ENCODE data around the gene HCN3.
"Not testable (repeated sequence)": the region's sequence is repeated elsewhere in the genome, so short reads cannot be mapped to it uniquely, and the experiment has no call there.

HCN3 gene

DNA sequence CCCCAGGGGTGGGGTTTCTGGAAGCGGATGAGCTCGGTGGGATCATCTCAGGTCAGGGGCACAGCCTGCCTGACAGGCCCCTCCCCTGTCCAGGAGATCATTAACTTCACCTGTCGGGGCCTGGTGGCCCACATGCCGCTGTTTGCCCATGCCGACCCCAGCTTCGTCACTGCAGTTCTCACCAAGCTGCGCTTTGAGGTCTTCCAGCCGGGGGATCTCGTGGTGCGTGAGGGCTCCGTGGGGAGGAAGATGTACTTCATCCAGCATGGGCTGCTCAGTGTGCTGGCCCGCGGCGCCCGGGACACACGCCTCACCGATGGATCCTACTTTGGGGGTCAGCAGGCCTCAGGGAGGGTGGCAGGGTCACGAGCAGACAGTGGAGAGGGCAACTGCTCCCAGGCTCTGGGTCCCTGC is 8.4 kb downstream of the HCN3 start:
- DNase-seq = no peak

DNA sequence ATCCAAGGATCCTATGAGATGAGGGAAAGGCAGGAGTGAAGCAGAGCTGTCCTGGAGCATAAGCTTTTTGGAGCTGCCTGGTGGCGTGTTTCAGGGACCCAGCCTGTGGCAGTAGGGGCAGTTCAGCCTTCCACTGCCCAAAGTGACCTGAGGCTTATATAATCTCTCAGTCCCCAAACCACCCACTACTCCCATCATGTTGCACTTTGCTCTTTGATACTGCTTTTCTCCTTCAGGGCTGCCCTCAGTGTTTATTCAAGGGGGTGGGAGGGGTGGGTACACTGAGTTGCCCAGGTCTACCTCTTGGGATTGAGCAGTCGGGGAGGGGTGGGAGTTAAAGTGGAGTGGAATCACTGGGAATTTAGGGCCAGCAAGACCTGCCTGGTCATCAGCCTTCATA is 9.3 kb downstream of the HCN3 start:
- DNase-seq = no peak

DNA sequence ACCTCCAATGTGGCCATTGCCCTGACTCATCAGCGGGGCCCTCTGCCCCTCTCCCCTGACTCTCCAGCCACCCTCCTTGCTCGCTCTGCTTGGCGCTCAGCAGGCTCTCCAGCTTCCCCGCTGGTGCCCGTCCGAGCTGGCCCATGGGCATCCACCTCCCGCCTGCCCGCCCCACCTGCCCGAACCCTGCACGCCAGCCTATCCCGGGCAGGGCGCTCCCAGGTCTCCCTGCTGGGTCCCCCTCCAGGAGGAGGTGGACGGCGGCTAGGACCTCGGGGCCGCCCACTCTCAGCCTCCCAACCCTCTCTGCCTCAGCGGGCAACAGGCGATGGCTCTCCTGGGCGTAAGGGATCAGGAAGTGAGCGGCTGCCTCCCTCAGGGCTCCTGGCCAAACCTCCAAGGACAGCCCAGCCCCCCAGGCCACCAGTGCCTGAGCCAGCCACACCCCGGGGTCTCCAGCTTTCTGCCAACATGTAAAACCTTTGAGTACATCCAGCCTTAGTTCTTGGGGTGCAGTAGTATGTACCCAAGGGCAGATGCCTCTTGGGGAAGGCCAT is 10.8 kb downstream of the HCN3 start:
- no peak for DNase-seq

DNA sequence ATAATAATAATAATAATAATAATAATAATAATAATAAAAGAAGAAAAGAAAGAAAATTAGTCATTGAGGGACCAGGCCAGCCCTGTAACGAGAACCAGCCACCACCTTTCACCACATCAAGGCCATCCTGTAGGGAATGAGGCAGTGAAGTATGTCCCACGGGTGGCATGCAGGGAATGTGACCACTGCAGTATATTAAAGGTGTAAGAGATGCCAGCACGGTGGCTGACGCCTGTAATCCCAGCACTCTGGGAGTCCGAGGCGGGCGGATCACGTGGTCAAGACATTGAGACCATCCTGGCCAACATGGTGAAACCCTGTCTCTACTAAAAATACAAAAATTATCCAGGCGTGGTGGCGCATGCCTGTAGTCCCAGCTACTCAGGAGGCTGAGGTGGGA is 13.7 kb downstream of the HCN3 start:
- not testable (repeated sequence) for DNase-seq

DNA sequence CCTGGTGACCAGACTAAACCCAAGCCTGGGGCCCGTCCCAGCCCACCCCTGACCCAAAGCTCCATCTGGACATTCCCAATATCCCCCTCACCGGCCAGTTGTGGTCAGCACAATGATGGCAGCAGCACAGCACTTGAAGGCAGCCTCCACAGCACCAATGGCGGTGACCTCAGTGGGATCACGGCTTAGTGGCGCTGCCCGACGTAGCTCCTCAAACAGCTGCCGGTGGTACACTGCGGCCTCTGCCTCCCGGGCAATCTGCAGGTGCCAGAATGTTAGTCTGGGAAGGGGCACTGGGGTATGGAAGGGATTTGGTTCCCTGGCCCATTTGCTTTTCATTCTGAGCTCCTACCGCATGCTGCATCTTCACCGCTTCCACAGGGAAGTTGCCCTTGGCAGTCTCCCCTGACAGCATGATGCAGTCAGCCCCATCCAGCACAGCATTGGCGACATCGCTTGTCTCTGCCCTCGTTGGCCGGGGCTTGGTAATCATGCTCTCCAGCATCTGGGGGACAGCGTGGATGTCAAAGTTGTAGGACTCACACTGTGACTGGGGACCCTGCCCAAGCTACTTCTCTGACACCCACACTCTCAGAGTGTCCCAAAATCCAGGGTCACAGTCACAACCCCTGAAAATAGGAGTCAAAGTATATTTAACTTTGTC is 16.0 kb downstream of the HCN3 start:
- no peak for DNase-seq

DNA sequence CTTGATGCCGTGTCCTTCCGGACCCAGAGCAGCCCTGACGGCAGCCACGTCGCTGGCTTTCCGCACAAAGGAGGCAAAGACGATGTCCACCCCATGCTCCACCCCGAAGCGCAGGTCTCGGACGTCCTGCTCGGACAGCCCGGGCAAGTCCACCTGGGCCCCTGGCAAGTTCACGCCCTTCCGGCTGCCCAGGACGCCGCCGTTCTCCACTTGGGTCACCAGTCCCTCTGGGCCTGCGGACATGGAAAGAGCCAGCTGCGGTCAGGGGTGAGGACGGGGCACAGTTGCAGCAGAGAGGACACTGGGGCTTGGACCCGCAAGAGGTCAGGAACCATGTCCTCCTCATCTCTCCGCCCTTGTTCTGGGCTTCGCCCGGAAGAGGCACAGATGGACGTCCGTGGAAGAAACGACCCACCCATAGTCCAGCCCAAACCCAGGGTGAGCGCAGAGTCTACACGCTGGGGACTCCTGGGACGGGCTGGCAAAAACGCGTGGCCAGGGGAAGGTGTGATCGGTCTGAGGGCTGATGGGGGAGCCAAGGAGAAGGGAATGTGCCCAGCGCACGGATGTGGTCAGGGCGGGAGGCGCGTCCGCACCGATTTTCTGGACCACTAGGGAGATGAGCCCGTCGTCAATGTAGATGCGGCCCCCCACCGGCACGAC is 17.4 kb downstream of the HCN3 start:
- DNase-seq = no peak

DNA sequence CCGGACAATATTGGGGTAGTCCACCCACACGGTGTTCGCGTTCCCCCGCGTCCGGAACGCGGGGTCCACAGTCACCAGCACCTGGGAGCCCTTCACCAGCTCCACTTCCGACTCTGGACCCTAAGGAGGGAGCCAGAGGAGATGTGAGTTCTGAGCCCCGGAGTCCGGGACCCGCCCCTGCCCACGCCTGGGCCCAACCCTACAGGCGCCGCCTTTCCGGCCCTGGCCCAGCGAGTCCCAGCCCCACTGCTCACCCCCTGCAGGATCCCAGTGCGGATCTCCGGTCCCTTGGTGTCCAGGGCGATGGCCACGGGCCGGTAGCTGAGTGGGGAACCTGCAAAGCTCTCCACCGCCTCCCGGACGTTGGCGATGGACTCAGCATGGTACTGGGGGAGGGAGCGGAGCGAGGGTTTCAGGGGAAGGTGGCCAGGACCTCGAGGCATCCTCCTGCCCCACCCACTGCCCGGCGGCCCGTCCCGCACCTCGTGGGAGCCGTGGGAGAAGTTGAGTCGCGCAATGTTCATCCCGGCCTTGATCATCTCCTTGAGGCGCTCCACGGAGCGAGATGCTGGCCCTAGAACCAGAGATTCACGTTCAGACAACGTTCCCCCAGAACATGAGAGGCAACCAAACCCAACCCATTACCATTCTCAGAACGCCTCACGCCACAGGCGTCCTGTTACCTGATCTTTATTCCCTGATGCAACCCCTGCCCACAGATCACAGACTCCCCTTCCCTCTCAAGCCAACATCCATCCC is 18.1 kb downstream of the HCN3 start:
- no peak for DNase-seq

DNA sequence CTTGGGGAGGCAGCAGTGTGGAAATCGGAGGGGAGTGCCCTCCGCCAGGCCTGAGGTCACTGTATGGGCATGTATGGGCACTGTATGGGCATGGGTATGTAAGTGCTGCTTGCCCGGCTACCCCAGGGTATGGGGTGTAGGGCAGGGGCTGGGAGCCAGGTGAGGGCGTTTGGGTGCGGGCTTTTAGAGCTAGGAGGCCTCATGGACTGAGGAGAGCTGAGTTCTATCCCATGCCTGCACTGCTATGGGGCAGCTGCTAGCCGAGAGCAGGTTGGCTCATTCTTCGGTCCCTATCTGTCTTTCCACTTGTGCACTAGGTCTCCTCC is 18.6 kb downstream of the HCN3 start:
- DNase-seq = no peak

DNA sequence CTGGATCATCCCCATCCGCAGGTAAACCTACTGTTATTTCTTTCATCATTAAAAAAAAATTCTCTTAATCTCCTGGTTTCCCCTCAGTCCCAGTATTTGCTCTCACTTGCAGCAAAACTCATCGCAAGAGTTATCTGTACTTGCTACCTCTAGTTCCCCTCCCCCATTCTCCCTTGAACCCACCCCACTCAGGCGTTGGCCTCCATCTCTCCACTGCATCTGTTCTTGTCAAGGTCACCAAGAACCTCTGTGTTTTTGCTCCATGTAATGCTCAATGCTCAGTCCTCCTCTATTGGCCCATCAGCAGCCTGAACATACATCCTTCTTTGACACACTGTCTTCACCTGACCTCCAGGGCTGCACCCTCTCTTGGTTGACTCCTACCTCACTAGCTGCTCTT is 19.4 kb downstream of the HCN3 start:
- DNase-seq = no peak

DNA sequence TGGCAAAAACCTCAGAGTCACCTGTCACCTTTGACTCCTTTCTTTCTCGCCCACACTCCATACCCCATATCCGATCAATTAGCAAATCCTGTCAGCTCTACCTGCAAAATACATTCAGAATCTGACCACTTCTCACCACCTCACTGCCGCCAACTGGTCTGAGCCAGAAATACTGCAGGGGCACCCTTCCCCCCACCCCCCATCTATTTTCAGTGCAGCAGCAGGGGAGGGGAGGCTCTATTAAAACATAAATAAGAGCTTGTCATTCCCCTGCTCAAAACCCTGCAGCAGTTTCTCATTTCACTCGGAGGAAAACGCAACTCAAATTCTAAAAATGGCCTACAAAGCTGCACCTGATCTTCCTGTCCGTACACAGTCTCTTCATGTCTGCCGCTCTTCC is 20.1 kb downstream of the HCN3 start:
- DNase-seq = no peak

DNA sequence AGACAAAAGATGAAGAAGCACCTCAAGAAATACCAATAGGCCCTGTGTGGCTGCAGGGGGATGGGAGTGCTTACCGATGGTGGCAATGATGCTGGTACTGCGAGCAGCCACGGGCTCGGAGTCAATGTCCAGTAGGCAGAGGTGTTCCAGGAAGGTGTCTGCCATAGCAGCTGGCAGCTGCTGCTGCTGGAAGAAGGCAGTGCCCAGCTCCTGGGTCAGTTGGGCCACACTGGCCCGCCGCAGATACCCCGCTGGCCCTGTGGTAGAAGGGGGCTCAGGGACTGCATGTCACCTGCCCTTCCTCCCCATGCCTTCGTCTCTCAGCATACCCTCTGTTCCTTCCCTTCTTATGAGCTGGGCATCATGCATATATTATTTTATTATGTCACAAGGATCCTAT is 22.8 kb downstream of the HCN3 start:
- no peak for DNase-seq

DNA sequence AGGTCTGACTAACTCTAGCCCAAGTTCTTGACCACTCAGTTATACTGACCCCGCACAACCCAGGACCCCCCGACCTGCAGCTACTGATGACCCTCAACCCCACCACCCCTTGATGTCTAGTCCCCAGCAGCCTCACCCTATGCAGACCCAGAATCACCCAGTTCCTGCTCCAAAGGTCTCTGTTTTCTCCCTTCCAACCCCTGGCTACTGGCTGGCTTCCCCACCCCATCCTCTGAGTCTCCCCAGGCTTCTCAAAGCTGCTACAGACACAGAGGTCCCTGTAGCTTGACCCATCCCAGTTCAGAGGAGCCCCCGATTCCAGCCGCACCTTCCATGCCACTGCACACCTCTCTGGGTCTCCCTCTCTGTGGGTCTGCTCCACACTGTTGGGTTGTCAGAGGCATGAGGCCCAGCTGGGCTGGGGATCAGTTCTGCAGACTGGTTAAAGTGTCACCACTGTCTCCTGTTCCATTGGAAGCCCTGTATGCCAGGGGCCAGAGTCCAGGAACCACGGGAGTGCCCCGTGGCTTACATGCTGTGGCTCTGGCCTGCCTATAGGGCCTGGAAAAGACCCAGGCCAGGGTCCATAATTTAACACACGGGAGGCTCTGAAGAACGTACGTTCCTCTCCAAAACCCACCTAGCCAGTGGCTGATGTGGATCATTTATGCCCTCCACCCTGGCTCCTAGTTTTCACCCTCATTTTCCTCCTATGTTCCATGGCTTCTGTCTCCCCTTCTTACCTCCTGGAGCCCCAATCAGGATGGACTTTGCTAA is 23.5 kb downstream of the HCN3 start:
- no peak for DNase-seq

DNA sequence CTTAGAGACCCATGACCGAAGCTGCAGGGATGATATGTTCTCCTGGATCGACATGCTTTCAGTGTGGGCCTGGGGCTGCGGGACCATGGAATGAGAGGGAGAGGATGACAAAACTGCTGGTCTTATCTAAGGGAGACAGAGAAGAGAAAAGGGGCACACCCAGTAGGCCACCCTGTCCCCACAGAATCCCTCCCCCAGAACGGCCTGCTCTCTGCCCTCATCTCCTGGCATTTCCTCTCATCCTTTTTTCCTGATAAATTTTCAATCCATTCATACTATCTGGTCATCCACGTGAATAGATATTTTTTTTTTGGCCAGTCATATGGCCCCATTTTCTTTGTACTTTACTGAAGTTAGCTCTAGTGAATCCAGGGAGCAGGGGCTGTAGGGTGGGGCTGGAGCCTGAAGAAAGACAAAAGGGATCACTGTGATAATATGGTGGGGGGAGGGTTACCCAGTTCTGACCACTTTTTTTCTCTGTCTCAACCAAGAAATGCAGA is 24.1 kb downstream of the HCN3 start, which contains the start of gene PKLR:
TSS of gene PKLR (minus strand) at position 97 of the 500 bp plus-strand sequence. CDS start at position 54, 43 bp downstream.
- no peak for DNase-seq

DNA sequence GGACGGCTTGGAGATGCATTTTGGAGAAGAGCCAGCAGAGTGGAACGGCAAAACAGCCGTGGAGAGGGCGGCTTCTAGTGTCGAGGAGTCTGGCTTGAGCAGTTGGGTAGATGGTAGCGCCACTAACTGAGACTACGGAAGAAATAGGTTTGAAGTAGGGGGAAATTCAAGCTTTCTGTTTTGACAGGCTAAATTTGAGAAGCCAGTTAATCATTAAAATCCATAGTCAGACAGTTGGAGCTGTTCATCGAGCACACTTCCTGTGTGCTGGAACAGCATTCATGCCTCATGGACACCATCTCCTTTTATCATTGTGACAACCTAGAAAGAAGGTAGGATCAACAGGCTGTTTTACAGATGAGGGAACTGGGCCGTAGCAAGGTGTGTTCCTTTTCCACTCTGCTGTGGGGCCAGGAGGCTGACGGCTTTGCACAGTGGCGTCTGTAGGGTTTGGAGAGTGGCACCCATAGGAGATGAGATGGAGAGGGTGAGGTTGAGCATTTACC is 27.3 kb downstream of the HCN3 start:
- no peak for DNase-seq

DNA sequence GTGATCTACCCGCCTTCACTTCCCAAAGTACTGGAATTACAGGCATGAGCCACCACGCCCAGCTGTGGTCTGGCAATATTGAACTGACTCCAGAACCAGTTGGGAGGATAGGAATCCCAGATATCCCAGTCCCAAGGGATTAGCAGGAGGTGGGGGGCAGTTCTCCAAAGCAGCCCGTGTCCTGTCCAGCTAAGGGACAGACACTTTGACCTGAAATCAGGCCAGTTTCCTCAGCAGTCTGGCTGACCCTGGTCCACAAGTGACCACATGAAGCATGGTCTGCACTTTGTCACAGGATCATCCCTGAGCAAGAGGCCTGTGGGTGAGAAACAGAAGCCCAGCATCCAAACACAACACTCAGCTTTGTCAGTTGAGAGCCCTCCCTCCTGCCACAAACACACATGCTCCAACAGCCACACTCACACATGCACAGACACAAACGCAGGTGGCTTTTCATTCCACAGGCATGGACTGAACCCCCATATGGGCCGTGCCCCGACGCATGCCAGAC is 28.7 kb downstream of the HCN3 start:
- DNase-seq = no peak

DNA sequence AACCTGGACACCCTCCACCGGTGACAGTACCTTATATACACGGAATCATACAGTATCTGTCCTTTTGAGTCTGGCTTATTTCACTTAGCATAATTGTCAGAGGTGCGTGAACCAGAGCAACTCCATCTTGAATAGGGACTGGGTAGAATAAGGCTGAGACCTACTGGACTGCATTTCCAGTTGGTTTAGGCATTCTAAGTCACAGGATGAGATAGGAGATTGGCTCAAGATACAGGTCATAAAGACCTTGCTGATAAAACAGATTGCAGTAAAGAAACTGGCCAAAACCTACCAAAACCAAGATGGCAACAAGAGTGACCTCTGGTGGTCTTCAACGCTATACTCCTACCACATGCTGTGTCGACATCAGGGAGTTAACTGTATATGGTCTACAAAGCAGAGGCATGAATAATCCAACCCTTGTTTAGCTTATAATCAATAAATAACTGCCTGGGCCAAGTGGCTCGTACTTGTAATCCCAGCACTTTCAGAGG is 30.0 kb downstream of the HCN3 start:
- no peak for DNase-seq

DNA sequence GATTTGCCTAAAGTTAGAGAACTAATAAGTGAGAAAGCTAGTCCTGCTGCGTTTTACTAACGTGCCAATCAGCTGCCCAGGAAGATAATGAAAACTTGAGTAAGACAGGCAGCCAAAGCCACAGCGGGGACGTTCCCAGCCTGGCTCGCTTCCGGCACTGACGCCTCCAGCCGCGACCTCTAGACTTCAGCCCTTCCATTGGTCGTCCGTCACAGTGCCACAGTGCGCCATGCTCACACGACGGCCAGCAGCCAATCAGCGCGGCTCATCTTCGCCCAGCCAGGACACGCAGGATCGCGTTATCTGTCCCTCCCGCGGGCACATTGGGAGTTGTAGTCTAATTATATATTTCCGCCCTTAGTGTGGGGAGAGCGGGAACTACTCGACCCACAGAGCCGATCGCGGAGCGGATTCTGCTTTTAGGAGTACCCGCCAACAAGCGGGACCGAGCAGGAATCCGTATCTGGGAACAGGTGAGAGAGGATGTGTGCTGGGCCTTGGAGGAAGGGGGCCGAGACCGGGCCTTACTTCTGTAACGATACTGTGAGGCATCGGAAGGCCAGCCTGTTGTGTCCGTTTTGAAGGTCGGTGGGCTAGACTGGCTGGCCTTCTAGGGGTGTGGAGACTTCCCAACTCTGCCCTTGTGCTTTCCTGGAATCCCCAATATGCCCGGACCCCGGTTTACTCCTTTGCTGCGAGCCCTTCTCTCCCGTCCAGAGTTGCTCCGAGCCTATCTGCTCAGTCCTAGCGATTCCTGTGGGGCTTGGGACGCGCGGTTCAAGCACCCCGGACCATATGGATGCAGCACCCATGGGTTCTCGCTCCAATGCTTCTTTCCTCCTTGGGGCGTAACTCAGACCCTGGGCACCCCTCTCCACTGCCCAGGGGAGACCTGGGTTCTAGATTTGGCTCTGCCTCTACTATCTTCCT is 31.5 kb downstream of the HCN3 start, which contains the start of gene FDPS:
TSS of gene FDPS (plus strand) at position 374 of the 930 bp plus-strand sequence. CDS start 924 bp downstream, outside the sequence.
- peak; percentile 99 for DNase-seq

DNA sequence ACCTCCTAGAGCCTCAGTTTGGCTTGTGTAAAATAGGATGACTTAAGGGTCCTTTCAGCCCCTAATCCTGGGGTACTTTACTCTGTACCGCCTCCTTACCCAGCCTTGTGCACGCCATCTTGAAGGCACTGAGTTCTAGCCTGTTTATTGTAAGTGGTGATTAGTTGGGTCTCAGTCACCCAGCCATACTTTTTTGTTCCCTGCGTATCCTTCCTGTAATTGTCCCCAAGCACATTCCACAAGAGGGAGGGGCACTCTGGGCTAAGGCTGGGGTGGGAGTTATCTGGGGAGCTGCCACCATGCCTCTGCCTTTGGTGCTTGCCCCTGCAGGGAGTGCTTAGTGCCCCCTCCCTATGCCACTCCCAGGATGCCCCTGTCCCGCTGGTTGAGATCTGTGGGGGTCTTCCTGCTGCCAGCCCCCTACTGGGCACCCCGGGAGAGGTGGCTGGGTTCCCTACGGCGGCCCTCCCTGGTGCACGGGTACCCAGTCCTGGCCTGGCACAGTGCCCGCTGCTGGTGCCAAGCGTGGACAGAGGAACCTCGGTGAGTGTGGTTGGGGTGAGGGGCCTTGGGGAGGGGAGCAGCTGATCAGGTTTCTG is 32.3 kb downstream of the HCN3 start:
- no peak for DNase-seq

DNA sequence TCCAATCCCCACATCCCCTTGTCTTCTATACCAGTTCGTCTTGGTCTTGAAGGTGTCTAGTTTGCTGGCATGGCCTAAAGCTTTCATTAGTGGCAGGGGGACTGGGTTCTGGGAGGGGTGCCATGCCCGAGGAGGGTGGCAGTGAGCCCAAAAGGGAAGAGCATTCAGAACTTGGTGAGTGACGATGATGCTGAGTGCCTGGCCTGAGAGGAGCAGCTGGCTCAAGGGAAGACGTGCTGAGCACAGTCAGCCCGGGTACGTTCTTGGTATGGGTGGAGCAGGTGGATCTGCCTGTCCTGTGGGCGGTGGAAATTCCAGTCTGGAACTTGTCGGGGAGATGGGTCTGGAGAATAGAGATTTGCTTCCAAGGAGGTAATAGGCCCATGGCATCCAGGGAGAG is 36.0 kb downstream of the HCN3 start:
- no peak for DNase-seq

DNA sequence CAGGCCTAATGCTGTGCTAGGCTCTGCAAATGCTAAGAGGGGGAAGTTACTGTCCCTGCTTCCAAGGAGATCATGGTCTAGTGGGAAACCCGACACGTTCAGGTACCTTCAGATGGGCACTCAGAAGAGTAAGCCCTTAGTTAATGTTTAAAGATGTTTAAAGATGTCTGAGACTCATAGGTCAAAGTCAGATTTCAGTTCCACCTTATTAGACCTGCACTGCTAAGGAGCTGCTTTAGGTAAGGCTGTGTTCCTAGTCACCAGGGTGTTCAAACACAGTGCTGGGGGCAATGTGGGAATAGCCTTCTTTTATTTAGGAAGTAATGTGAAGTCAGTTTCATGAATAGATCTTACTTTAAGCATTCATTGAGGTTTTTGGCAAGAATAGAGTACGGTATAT is 39.7 kb downstream of the HCN3 start:
- no peak for DNase-seq

DNA sequence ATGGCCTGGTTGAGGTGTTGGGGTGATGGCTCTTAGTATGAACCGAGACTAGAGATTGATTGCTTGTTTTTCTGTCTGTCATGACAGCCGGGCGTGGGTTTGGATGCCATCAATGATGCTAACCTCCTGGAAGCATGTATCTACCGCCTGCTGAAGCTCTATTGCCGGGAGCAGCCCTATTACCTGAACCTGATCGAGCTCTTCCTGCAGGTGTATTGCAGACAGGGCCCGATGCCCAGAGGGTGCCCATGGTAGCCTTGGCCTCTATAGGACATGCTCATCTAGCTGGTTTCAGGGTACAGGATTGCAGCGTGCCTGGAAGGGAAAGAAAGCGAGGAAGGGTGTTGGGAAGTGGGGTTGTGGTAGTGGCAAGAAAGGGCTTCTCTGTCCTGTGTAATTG is 40.8 kb downstream of the HCN3 start:
- no peak for DNase-seq
